K562 (cell line): Measurements from ENCODE around the gene PARD3B.

Source experiments
- CTCF ChIP-seq, 3 experiments: IDR thresholded peaks in 2 of 3; conservative IDR thresholded peaks in 1 of 3; 2 replicates each; pipeline ENCODE4 v1.5.1; 2011 to 2012; ENCODE audit warnings: low read length in 3 of 3, mild to moderate bottlenecking in 3 of 3, control low read depth in 2 of 3, improper control_type of control experiment in 1 of 3, inconsistent platforms in 1 of 3, low read depth in 1 of 3, mixed read lengths in 1 of 3, moderate library complexity in 1 of 3; ENCODE audit not compliant: insufficient read depth in 2 of 3
- GABPB1 ChIP-seq: sonication (generic); formaldehyde crosslinking; IDR thresholded peaks from 2 replicates; pipeline ENCODE4 v1.8.0; 2022; ENCODE audit warnings: mild to moderate bottlenecking, missing genetic modification reagents
- ID3 ChIP-seq, 2 experiments: fragments of 250-450 bp in 1 of 2; fragments of 450-650 bp in 1 of 2; sonication (Bioruptor Pico) in 1 of 2; IDR thresholded peaks; 2 replicates each; pipeline versions ENCODE4 v1.6.1 to v1.8.0; 2016 to 2021; ENCODE audit warnings: mild to moderate bottlenecking in 2 of 2, moderate library complexity in 2 of 2, missing compliant biosample characterization in 1 of 2, missing genetic modification characterization in 1 of 2
- ZNF197 ChIP-seq: fragments of 200-800 bp; sonication (Bioruptor generic); IDR thresholded peaks from 2 replicates; pipeline ENCODE4 v1.6.1; 2016; ENCODE audit warnings: low read depth, missing genetic modification characterization, missing compliant biosample characterization

- no peak for TF ChIP-seq ID3 (CRISPR knock-in tag; IDR thresholded peaks at IDR 0.05)
- no peak for TF ChIP-seq ID3 (tag; IDR thresholded peaks at IDR 0.05)
- no peak for TF ChIP-seq CTCF (IDR thresholded peaks at IDR 0.05 in 2 of 3, conservative IDR thresholded peaks at IDR 0.05 in 1 of 3; ENCODE audit: insufficient read depth in 2 of 3, low read depth in 1 of 3, low read length in 3 of 3)
- no peak for TF ChIP-seq GABPB1
- TF ChIP-seq ZNF197 (CRISPR knock-in tag), result no peak
Measured at GRCh38 chr2:205117125-205117524, 571.9 kb downstream of the PARD3B start.
